ENCODE measurements around the gene AFM.
"Not testable (repeated sequence)": the region's sequence is repeated elsewhere in the genome, so short reads cannot be mapped to it uniquely, and the experiment has no call there.

AFM gene

GRCh38 chr4:73541251-73541650, 59.7 kb downstream of the AFM start:
- TF ChIP-seq, protein P1, sequence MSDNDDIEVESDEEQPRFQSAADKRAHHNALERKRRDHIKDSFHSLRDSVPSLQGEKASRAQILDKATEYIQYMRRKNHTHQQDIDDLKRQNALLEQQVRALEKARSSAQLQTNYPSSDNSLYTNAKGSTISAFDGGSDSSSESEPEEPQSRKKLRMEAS (IDR thresholded peaks at IDR 0.05; ENCODE audit: low read depth, low read length): no peak
- TF ChIP-seq POLR2A (IDR thresholded peaks at IDR 0.05; ENCODE audit: extremely low read depth, insufficient read length) (no peak), MYC (IDR thresholded peaks at IDR 0.05; ENCODE audit: low read depth, low read length) (no peak)
- TF ChIP-seq, protein P2, sequence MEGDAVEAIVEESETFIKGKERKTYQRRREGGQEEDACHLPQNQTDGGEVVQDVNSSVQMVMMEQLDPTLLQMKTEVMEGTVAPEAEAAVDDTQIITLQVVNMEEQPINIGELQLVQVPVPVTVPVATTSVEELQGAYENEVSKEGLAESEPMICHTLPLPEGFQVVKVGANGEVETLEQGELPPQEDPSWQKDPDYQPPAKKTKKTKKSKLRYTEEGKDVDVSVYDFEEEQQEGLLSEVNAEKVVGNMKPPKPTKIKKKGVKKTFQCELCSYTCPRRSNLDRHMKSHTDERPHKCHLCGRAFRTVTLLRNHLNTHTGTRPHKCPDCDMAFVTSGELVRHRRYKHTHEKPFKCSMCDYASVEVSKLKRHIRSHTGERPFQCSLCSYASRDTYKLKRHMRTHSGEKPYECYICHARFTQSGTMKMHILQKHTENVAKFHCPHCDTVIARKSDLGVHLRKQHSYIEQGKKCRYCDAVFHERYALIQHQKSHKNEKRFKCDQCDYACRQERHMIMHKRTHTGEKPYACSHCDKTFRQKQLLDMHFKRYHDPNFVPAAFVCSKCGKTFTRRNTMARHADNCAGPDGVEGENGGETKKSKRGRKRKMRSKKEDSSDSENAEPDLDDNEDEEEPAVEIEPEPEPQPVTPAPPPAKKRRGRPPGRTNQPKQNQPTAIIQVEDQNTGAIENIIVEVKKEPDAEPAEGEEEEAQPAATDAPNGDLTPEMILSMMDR (IDR thresholded peaks at IDR 0.05; ENCODE audit: low read depth, low read length): no peak
- no peak for DNase-seq (ENCODE audit: low read depth)
- H3K4me3 ChIP-seq (ENCODE audit: low read depth, low read length): no peak overlapping the region

- TF ChIP-seq, protein P2 (IDR thresholded peaks at IDR 0.05; ENCODE audit: low read depth, low read length): no peak
- no peak for TF ChIP-seq POLR2A (IDR thresholded peaks at IDR 0.05; ENCODE audit: extremely low read depth, insufficient read length)
- no peak for TF ChIP-seq MYC (IDR thresholded peaks at IDR 0.05; ENCODE audit: low read depth, low read length)
- TF ChIP-seq, protein P1 (IDR thresholded peaks at IDR 0.05; ENCODE audit: low read depth, low read length): no peak
- no peak overlapping the region for H3K4me3 ChIP-seq (ENCODE audit: low read depth, low read length)
- DNase-seq (ENCODE audit: low read depth): no peak
Measured at GRCh38 chr4:73544620-73545019, 63.1 kb downstream of the AFM start.

DNA sequence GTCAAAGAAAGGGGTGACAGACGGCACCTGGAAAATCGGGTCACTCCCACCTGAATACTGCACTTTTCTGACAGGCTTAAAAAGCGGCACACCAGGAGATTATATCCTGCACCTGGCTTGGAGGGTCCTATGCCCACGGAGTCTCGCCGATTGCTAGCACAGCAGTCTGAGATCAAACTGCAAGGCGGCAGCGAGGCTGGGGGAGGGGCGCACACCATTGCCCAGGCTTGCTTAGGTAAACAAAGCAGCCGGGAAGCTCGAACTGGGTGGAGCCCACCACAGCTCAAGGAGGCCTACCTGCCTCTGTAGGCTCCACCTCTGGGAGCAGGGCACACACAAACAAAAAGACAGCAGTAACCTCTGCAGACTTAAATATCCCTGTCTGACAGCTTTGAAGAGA, 69.3 kb downstream of the AFM start:
- not testable (repeated sequence) for H3K4me3 ChIP-seq (ENCODE audit: low read depth, low read length); DNase-seq (ENCODE audit: low read depth)

All from NB4 (cell line).